Activated CD4-positive, alpha-beta T cell treated with anti-CD3 and anti-CD28 coated beads, Interleukin-2, amount 50 U/mL, for 4 hours (primary cell): Measurements from ENCODE around the gene PTPRG.

Source experiments
- DNase-seq, 2 experiments: peaks; one replicate each; pipeline ENCODE4 v3.0.0-alpha.2; 2020

The PTPRG gene

DNA sequence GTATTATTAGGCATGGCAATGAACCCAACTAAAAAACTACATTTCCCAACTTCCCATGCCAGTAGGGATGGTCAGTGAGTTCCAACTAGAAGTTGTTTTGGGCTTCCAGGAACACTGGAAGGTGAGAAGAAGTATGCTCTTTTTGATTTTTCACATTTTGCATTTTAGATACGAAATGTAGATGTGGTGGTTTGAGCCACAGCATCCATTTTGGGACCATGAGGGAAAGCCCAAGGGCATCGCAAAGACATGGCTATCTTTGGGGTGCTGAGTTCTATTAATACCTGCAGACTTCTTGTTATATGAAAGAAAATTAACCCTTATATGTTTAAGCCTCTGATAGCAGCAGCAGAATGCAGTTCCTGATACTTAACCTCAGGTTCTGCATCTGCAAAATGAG, 62.9 kb downstream of the PTPRG start:
- DNase-seq, result no peak

- no peak for DNase-seq
These were observed 64.1 kb downstream of the PTPRG start for GRCh38 chr3:61625429-61625828.

- no peak for DNase-seq
These were observed 65.1 kb downstream of the PTPRG start for GRCh38 chr3:61626484-61626883.

DNA sequence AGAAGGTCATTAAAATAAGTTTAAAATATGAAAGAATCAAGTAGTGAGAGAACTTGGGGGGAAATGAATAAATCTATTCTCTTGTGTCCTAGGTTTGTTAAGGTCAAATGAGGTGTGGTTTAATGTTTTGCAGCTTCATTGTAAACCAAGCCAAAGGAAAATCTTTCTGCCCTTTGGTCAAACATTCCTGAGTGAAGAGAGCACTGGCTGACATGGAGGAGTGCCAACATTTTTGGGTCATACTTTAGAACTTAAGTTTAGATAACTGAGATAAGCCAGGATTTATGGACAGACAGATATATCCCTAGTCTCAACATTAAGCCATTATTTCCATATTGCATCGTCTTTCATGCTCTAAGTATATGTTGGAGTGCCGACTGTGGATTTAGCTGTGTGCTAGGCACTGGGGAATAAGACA, 66.4 kb downstream of the PTPRG start:
- DNase-seq, result no peak

DNA sequence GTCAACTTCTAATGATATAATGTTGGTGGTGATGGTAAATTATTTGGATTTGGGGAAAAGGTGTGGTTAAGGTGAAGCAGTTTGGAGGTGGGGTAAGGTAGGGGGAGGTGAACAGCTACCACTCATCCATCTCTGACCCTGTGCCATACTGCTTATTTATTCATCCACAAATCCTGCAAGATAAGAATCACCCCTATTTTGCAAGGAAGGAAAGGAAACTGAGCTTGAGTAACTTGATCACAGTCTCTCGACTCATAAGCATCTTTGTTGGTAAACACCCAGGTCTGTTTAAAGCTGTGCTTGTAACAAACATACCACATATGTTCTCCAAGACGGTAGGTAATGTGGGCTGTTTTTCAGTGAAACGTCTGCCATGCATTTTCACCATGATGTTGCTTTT, 67.3 kb downstream of the PTPRG start:
- DNase-seq, result no peak

GRCh38 chr3:61629442-61629841, 68.1 kb downstream of the PTPRG start:
- no peak for DNase-seq

- DNase-seq, result no peak
These were observed 69.9 kb downstream of the PTPRG start for GRCh38 chr3:61631108-61631769.

- DNase-seq, result no peak
These were observed 71.3 kb downstream of the PTPRG start for GRCh38 chr3:61632568-61633175.

GRCh38 chr3:61634678-61635077, 73.3 kb downstream of the PTPRG start:
- no peak for DNase-seq

DNA sequence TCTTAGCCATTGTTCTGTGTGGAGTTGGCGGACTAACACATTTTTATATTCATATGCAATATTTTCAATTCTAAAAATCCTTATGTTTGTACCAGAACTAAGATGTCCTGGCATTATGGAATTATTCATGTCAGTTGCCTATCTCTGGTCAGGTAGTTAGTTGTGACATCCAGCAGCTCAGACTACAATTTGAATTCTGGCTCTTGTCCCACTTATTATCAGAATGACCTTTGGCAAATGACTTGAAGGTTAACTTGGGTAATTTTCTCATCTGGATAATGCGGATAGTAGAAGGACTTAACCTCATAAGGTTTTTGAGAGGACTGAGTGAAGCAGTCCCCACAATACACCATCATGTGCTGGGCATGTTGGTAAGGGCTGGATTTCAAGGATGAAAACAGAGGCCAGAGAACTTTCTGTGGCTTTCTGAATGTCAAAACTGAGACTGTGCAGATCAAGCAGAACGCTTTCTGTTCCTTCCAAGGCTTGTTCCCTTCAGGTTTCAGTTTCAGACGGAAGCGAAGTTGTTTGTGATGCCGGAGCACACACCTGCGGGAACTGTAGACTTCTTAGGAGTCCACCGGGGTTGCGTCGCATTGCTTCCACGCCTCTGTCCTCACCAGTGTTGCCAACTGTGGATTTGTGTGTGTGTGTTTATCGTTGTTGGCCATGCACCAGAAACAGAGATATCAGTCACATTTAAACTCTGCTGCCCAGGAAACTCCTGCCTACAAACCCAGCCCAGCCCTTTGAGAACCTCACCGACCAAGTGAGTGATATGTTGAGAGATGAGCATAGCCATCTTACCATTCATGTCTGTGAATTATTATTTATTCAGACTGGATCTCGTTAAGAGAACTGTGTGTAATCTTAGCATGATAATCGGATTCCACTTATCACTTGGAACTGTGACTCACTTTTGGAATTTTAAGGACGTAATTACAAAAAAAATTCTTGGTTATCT, 76.0 kb downstream of the PTPRG start:
- DNase-seq, result no peak

GRCh38 chr3:61638741-61639140, 77.4 kb downstream of the PTPRG start:
- DNase-seq, result no peak

- no peak for DNase-seq
These were observed 78.6 kb downstream of the PTPRG start for GRCh38 chr3:61639991-61640390.

GRCh38 chr3:61645148-61645547, 83.8 kb downstream of the PTPRG start:
- no peak for DNase-seq

DNA sequence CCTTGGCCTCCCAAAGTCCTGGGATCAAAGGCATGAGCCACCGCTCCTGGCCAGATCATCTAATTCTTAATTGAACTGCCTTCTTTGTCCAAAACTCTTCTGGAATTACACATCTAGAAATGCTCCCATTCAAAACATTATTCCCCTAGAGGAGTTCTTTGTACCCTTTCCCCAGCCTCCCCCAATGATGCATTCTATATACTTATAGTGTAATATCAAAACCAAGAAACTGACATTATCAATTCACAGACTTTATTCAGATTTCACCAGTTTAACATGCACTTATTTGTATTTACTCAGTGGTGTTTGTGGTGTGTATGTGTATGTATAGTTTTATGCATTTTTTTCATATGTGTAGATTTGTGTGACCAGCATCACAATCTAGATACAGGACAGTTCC, 85.0 kb downstream of the PTPRG start:
- DNase-seq, result no peak

DNA sequence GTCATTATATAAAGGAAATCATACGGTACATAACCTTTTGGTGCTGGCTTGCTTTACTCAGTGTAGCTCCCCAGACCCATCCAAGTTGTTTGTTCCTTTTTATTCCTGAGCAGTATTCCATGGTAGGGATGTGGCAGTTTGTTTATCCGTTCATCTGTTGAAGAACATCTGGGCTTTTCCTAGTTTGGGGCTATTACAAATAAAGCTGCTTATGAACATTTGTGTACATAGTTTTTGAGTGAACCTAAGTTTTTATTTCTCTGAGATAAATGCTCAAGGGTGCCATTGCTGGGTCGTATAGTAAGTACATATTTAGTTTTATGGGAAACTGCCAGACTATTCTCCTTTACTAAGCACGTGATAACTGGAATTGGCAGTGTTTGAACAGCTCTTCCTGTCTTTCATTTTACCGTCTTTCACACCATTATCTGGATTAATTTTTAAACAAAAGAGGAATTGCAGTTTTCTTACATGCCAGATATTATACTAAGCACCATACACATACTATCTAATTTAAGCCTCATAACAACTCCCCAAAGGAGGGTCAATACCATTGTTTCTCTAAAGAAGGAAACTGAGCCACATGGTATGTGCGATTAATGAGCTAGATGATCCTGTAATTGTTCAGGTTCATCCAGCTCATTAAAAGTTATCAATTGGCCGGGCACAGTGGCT, 85.6 kb downstream of the PTPRG start:
- DNase-seq, result no peak

- DNase-seq, result no peak
These were observed 87.1 kb downstream of the PTPRG start for GRCh38 chr3:61648481-61648880.

DNA sequence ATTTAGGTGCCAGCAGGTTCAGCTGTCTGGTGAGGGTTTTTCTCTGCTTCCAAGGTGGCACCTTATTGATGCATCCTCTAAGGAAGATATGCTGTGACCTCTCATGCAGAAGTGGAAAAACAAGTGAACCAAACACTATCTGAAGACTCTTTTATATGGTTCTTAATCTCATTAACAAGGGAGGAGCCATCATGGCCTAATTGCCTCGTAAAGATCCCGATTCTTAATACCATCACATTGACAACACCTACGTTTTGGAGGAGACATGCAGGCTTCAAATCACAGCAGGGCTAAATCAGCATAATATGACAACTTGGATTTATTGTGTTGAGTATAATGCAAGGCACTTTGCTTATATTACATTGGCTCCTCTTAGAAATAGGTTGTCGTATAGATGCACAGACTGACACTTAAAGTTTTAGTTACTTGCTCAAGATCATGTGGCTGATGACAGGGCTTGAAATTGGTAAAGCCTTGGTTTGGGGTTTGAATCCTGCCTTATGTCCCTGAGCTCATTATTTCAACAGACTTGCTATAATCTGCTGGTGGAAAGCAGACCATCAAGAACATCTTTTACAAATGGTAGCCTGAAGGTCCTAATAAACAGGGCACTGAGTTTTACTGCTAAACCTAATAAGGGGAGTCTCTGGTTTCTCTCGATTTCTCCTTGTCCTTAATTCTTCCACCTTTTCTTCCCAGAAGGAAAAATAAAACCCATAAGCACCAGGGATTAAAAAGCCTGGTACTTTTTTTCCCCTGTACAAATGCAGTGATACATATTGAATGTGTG, 88.2 kb downstream of the PTPRG start:
- no peak for DNase-seq

GRCh38 chr3:61650276-61650675, 88.9 kb downstream of the PTPRG start:
- no peak for DNase-seq

- no peak for DNase-seq
These were observed 89.5 kb downstream of the PTPRG start for GRCh38 chr3:61650719-61651410.

DNA sequence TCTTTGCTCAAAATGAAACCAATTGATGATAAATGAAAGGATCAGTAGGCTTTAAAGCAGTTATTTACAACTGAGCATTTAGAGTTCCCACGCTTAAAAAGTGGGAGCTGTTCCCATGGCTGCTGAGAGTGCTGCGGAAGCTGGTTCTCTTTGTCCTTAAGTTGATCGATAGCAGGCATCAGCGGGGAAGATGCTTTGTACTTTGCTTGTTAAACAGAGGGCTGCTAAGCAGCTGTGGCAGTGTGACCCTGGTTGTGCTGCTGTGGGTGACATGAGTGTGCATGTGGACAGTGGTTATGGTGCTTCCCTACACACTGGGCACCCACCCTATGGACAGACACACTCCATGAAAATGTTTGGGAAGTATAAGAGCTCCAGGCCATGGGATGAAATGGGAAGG, 96.3 kb downstream of the PTPRG start:
- DNase-seq, result no peak

- no peak for DNase-seq
These were observed 101.5 kb downstream of the PTPRG start for GRCh38 chr3:61662861-61663260.
